ENCODE measurements around the gene LACC1. TPM values are rescaled to one million over a fixed set of nuclear protein-coding genes. Genes with fewer than 3 reads are reported as not detected.

The LACC1 gene
- total and polyA plus RNA-seq, 10 of the 15 experiments (the other 5 are each of a cell fraction or from before 2014, with no cell fraction given): 0.03 to 3.7 (median 3.0) TPM

DNA sequence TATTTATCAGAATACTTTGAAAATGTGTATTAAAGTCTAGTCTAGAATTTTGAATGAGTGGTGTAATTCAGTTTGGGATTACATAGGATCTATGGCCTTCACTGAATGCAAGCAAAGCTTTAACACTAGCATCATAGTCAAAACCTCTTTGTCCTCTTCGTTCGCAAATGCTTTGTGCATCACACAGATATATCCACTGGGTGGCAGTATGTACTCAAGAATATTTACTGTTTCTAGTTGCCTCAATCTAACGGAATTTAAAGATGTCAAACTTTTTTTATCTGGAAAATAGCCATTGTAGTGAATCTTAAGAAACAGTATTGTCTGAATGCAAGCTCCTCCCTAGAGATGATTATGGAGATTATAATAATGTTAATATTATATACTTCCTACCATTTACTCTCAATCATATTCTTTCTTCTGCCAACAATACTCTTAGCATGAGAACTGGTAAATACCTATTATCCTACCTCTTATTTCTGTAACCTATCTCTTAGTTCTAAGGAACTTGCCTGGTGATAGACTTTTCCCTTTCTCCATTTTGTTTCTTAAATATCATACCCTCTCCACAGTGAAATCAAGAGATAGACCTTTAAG, 25.8 kb downstream of the LACC1 start:
- TF ChIP-seq, protein P1, sequence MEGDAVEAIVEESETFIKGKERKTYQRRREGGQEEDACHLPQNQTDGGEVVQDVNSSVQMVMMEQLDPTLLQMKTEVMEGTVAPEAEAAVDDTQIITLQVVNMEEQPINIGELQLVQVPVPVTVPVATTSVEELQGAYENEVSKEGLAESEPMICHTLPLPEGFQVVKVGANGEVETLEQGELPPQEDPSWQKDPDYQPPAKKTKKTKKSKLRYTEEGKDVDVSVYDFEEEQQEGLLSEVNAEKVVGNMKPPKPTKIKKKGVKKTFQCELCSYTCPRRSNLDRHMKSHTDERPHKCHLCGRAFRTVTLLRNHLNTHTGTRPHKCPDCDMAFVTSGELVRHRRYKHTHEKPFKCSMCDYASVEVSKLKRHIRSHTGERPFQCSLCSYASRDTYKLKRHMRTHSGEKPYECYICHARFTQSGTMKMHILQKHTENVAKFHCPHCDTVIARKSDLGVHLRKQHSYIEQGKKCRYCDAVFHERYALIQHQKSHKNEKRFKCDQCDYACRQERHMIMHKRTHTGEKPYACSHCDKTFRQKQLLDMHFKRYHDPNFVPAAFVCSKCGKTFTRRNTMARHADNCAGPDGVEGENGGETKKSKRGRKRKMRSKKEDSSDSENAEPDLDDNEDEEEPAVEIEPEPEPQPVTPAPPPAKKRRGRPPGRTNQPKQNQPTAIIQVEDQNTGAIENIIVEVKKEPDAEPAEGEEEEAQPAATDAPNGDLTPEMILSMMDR (IDR thresholded peaks at IDR 0.05 in 2 of 3, conservative IDR thresholded peaks at IDR 0.05 in 1 of 3; ENCODE audit: control insufficient read depth in 2 of 3, extremely low read depth in 1 of 3, insufficient read depth in 1 of 3, low read depth in 3 of 3, low read length in 3 of 3): peak; percentile 51 to 74 (median 65); a peak in 5 of 6 replicates
- TF ChIP-seq SMC3 (IDR thresholded peaks at IDR 0.05; ENCODE audit: borderline replicate concordance, low read length) (peak; percentile 73), NFIC (IDR thresholded peaks at IDR 0.05; ENCODE audit: low read depth, low read length) (no peak), RAD21 (IDR thresholded peaks at IDR 0.05; ENCODE audit: insufficient read depth, low read depth, low read length) (peak; percentile 91)
- ATAC-seq: peak; percentile 68

More for the DNA sequence above, 25.8 kb downstream of the LACC1 start:
- ChIA-PET POLR2A (interaction anchor here (0.6 kb wide), 1 partner anchor 537 kb away, joined by 3 read pairs; no protein-coding TSS in a partner anchor), RAD21 (ENCODE audit: unreplicated experiment) (interaction anchor here (0.6 to 1.2 kb wide), 4 partner anchors 20 to 574 kb away, joined by 3 read pairs; no protein-coding TSS in a partner anchor), SMC1A (ENCODE audit: uncharacterized antibody, unreplicated experiment) (interaction anchor here (0.6 to 2.1 kb wide), 8 partner anchors 23 to 578 kb away, joined by 3 to 8 read pairs (median 3); no protein-coding TSS in a partner anchor), CTCF (interaction anchor here (0.9 to 2.8 kb wide), 13 partner anchors 9 to 570 kb away, joined by 3 to 18 read pairs (median 4); no protein-coding TSS in a partner anchor)
- no peaks in the 10 kb centered on the region for H3K79me2 ChIP-seq (ENCODE audit: control insufficient read depth, insufficient read depth, low read length)
- H3K27ac ChIP-seq (ENCODE audit: control insufficient read depth, insufficient read depth): no peak overlapping the region
- FAIRE-seq: peak; percentile 81
- no peak overlapping the region for H2AFZ ChIP-seq (ENCODE audit: control insufficient read depth, low read depth, low read length)
- WGBS (ENCODE audit: insufficient coverage, insufficient replicate concordance, low lambda C conversion rate, missing lambda C conversion rate): 0% methylated on average over 3 of the region's 3 CpGs
- no peak overlapping the region for H3K4me3 ChIP-seq
- 0 out of 4 replicates have a peak, but pooled peaks cover 0 to 7% of the 10 kb centered on the region in 2 experiments for H3K27me3 ChIP-seq (replicated peaks in 1 of 2; ENCODE audit: control insufficient read depth in 2 of 2, insufficient read depth in 2 of 2, low read length in 1 of 2)
- in situ Hi-C loops (cut with MboI): loop anchor here (5.0 to 10.0 kb wide), 3 partner anchors 142 to 569 kb away; no protein-coding TSS in a partner anchor
- no peak overlapping the region for H3K9ac ChIP-seq (ENCODE audit: control insufficient read depth, insufficient read depth, low read length)
- BruUV-seq (replicated peaks): no TSS peak
- no peaks in the 10 kb centered on the region for H4K20me1 ChIP-seq (ENCODE audit: control insufficient read depth, insufficient read depth)
- H3K4me1 ChIP-seq (ENCODE audit: control insufficient read depth, insufficient read depth, low read length): no peaks in the 10 kb centered on the region
- DNase-seq (ENCODE audit: low read depth, low spot score): no peak
- intact Hi-C loops (cut with micrococcal nuclease; ENCODE audit: unreplicated experiment): loop anchor here (1.0 to 5.0 kb wide), 4 partner anchors 57 to 566 kb away; no protein-coding TSS in a partner anchor
- no peaks in the 10 kb centered on the region for H3K9me3 ChIP-seq (replicated peaks; ENCODE audit: control insufficient read depth, insufficient read depth, low read length)
- no peaks in the 10 kb centered on the region for H3K36me3 ChIP-seq (ENCODE audit: control insufficient read depth in 2 of 2, insufficient read depth in 2 of 2, low read length in 1 of 2)
- no peak overlapping the region for H3K4me2 ChIP-seq (ENCODE audit: control insufficient read depth, insufficient read depth)

Data from GM12878 (cell line).